Measurements from ENCODE around the gene ADGRL3. TPM values are rescaled to one million over a fixed set of nuclear protein-coding genes. Genes with fewer than 3 reads are reported as not detected.

ADGRL3 gene
- total RNA-seq, 1 donor from 2014 or later: 0.12 TPM

GRCh38 chr4:61994036-61994435 lies 793.9 kb downstream of the ADGRL3 start:
- no peak for DNase-seq (ENCODE audit: low read depth)
- H3K4me3 ChIP-seq (ENCODE audit: low read depth, low read length): no peak overlapping the region
- no peak for TF ChIP-seq CTCF (conservative IDR thresholded peaks at IDR 0.05; ENCODE audit: low read depth, low read length)

- DNase-seq (ENCODE audit: low read depth): no peak
- no peak for TF ChIP-seq CTCF (conservative IDR thresholded peaks at IDR 0.05; ENCODE audit: low read depth, low read length)
- H3K4me3 ChIP-seq (ENCODE audit: low read depth, low read length): no peak overlapping the region
Observed at GRCh38 chr4:61995717-61996340, 795.7 kb downstream of the ADGRL3 start.

GRCh38 chr4:61996943-61997342 lies 796.8 kb downstream of the ADGRL3 start:
- DNase-seq (ENCODE audit: low read depth): no peak
- no peak for TF ChIP-seq CTCF (conservative IDR thresholded peaks at IDR 0.05; ENCODE audit: low read depth, low read length)
- H3K4me3 ChIP-seq (ENCODE audit: low read depth, low read length): no peak overlapping the region

- H3K4me3 ChIP-seq (ENCODE audit: low read depth, low read length): no peak overlapping the region
- no peak for DNase-seq (ENCODE audit: low read depth)
- TF ChIP-seq CTCF (conservative IDR thresholded peaks at IDR 0.05; ENCODE audit: low read depth, low read length): no peak
Observed at GRCh38 chr4:61997831-61998230, 797.7 kb downstream of the ADGRL3 start.

- H3K4me3 ChIP-seq (ENCODE audit: low read depth, low read length): no peak overlapping the region
- DNase-seq (ENCODE audit: low read depth): peak; percentile 9
- TF ChIP-seq CTCF (conservative IDR thresholded peaks at IDR 0.05; ENCODE audit: low read depth, low read length): no peak
Observed at GRCh38 chr4:62003695-62004094, 803.6 kb downstream of the ADGRL3 start.

- DNase-seq (ENCODE audit: low read depth): no peak
- H3K4me3 ChIP-seq (ENCODE audit: low read depth, low read length): no peak overlapping the region
- TF ChIP-seq CTCF (conservative IDR thresholded peaks at IDR 0.05; ENCODE audit: low read depth, low read length): no peak
Observed at GRCh38 chr4:62004881-62005280, 804.8 kb downstream of the ADGRL3 start.

- no peak for TF ChIP-seq CTCF (conservative IDR thresholded peaks at IDR 0.05; ENCODE audit: low read depth, low read length)
Observed at GRCh38 chr4:62006108-62006507, 806.0 kb downstream of the ADGRL3 start.

More at GRCh38 chr4:62006108-62006507, 806.0 kb downstream of the ADGRL3 start:
- H3K4me3 ChIP-seq (ENCODE audit: low read depth, low read length): no peak overlapping the region
- DNase-seq (ENCODE audit: low read depth): no peak

Measured in epithelial cell of proximal tubule (primary cell).